Stimulated activated CD8-positive, alpha-beta memory T cell treated with anti-CD3 and anti-CD28 coated beads, Interleukin-2, amount 100 ng/mL, for 1 hour (primary cell): ENCODE results near the gene SENP1.

Source experiments
- DNase-seq, 2 donors: peaks; one replicate each; pipeline ENCODE4 v3.0.0-alpha.2; 2020; ENCODE audit warnings: low read depth in 2 of 2

The SENP1 gene

DNA sequence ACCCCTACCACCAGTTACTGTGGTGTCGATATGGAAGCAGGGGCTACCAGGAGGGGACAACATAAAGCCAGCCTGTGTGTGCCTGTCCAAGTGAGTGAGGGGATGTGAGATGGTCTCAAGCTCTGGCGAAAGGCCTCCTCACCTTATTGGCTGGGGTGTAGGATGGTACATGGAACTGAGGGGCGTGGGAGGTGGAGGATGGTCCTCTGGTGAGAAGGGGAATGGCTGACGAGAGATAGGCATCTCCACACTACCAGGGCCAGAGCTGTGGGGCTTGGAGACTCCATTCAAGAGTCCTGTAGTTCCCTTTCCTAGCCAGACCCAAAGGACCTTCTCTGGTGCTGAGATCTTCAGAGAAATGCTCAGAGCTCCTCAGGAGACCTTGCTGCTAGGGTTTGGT lies 69.1 kb downstream of the SENP1 start:
- DNase-seq, result no peak

DNA sequence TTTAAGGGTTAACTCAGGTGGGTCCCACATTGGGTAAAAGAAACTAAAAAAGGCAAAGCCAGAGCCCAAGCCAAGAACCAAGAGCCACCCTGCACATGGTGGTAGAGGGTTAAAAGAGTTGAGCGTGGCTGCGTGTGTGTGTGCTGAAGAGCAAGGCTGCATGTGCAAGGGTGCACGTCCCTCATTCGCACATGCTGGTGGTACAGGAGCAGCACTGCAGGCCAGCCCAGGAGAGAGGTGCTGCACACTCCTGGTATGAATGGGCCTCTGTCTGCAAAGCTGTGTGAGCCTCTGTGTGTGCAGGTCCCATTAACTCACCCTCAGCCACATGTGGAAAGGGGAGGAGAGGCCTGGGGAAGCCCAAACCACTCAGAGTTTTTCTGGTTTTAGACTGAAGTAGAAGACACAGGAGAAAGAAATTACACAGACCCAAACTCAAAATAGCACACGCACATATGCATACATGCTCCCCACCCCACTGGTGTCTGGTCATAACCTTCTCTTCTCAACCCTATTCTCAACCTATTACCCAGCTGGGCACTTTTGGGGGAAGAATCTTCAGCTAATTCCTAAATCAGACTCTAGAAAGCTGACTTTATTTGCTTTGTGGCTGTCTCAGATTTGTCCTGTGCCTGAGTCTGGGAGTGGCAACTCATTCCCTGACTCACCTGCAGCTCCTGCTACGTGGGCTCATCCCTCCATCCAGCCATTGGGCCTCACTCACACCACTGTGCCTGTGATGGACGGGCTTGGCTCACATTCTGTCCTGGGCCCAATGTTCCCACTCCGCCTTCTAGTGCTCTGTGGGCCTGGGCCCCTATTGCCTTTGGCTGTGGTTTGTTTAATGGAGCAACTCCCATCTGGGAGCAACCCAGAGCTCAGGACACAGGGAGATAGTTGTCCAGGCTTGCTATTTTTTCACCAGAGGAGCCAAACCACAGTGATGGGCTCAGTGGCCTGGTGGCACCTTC lies 70.8 kb downstream of the SENP1 start:
- DNase-seq, result no peak

DNA sequence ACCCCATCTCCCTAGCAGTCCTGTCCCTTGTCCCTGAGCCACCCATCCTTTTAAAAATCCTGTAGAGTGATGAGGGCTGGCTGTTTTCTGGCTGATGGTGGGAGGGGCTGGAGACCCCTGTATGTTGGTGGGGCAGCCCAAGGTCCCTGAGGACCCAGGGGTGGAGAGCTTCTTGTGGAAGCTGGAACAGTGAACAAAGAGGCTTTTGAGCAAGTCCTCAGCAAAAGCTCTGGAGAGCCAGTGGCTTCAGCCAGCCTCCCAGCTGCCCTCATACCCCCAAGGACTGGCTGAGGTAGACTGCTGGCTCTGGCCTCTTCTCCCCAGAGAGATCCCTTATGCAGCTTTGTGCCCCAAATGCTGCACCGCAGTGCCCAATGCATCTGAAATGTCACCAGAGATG lies 72.4 kb downstream of the SENP1 start:
- DNase-seq, result no peak

DNA sequence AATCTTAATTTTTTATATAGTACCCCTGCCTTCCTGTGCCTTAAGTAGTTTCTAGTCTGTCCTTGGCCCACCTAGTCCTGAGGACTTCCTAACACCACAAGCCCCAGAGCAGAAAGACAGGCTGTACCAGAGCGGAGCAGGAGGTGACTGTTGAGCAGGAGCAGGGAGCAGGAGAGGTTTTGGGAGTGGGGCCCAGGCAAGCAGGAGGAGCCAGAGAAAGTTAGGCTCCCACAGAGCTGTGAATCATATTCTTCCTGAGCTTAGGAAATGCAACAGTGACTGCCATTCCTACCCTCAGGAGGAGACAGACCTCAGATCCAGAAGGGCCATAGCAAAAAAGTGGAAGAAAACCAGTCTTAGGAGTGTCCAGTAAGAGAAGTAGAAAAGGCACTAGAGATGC lies 73.3 kb downstream of the SENP1 start:
- no peak for DNase-seq

DNA sequence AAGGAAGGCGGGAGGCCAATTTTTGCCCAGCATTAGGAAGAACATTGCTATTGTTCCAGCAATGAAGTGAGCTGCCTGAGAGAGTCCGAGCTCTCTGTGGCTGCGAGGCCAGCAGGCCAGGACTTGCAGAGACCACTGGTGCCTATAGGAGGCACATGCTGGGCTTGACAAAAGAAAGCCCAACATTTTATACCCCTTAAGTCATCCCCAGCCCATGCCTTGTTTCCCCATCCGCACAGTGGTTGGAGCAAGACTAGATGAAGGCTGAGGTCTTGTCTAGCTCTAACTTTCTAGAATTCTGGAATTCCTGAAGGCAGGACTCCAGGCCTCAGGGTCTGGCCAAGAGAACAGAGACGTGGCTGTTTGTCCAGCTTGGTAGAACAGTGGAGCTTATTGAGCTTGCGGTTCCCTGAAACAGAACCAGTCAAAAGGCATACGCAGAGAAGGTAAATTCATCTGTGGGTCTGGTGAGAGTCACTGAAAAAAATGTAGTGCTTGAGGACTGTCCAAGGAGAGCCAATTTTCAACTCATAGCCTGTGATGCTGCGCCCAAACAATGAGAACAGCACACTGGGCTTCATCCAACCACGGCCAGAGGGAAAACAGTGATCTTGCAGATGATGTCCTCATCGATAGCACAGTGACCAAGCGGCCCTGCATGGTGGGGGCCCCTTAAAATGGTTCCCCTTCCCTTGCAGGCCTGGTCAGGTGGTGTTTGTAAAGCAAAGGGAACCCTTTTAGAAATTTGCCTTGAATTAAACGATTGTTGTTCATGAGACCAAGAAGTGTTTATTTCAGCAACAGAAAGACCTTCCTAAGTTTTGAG lies 74.5 kb downstream of the SENP1 start:
- no peak for DNase-seq

DNA sequence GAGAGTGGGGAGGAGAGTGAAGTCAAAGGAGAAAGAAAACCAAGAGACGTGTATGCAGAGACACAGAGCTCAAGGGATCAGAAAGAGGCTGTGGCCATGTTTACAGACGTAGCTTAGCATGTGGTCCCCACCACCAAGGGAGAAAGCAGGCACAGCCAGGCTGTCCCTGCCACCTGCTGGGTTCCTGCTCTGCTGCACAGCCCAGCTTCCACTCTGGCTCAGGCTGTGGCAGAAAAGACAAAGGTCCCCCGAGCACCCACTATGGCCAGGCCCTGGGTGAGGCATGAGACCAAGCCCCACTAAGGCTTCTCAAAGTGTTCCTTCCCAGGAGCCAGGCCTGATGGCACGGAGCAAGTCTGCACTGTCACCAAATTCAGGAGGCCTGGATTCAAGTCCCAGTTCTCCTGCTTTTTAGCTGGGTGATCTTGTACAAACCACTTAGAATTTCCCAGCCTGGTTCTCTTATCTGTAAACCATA lies 75.7 kb downstream of the SENP1 start:
- DNase-seq, result no peak

DNA sequence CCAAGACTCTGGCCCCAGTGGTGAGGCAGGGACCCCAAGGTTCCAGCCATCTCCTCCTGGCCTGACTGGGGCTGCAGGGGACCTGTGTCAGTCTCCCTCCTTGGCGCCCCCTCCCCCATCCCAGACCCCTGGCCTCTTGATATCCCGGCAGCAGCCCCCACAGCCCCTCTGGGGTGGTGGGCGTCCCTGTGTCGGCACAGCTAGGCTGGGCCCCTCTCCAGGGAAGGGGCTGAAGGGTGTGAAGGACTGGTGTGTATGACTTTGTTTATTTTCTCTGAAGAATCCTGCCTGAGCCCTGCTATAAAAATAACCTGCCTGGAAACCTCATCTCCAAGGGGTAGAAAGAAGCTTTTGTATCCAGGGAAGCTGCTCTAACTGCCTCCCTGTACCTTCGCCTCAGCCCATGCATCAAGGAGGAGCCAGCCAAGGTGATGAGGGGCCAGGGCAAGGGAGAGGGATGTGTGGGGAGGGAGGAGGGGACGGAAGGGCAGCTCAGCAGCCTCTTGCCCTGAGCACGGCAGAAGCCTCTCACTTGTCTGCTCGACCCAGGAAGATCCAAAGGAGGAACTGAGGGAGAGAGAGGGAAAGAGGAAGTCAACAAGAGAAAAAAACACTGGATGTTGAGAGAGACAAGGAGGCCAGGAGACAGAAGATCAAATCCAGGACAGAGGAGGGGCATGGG lies 76.2 kb downstream of the SENP1 start:
- DNase-seq, result no peak

DNA sequence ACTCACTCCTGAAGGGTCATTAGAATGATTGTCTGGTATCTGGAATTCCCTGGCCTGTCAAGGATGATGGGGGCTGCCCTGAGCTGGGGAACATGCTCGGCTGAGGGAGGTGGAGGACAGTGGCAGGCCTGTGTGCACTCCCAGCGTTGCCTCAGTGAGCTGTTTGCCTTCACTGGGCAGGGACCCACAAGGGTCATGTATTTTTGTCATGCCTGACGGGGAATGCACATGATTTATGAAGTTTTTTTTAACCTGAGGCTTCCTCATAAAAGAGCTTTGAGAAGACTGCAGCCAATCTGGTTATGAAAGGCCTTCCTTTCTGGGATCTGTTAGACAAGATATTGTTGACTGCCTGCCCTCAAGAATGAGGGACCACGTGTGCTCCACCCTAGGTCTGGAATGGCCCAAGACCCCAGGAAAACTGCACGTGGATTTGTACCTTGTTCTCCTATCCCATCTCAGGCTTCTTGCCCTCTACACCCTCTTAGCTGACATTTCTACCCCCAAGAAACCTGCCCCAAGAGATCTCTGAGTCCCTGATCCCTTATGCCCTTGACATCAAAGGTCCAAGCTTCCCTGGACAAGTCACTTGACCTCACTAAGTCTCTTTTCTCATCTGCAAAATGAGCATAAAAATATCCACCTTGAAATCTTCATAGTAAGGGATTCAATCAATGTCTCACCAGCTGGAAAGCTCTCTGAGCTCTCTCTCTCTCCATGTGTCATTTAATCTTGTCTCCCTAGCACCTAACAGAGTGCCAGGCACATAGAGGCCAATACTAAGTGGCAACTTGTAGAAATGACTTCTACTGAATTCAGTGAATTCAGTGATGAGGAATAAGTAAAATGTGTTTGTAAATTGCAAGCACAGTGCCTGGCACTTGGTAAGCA lies 77.1 kb downstream of the SENP1 start:
- no peak for DNase-seq

- no peak for DNase-seq
Observed at GRCh38 chr12:48027183-48028002, 78.5 kb downstream of the SENP1 start.

DNA sequence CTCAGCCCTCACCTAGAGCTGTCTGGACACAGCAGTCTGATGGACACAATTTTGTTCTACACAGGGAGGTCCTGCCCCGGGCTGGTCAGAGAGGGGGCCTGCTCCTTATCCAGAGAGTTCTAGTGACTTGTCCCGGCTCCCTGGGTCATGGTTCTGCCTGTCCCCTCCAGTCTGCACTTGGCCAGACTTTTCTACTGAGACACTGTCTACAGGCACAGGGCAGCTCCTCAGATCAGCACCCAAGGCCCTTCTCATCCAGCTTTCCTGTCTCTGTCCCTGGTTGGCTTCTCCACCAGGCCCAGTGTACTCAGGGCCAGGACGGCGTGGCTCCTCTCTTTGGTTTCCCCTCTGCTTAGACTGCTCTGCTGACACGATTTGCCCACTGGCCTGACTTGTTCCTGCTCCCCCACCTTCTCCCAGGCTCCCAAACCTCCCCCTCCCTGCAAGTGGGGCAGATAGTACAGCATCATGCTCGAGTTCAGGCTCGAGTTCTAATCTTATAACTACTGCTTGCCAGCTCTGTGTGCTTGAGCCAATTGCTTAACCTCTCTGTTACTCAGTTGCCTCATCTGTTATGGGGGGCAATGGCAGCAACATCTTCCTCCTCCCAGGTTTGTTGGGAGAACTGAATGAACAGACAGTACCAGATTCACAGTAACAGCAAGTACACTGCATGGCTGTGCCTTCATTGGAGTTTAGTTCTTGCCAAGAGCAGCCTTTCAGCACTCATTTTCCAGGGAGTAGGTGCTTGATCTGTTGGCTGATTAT lies 79.6 kb downstream of the SENP1 start:
- no peak for DNase-seq

DNA sequence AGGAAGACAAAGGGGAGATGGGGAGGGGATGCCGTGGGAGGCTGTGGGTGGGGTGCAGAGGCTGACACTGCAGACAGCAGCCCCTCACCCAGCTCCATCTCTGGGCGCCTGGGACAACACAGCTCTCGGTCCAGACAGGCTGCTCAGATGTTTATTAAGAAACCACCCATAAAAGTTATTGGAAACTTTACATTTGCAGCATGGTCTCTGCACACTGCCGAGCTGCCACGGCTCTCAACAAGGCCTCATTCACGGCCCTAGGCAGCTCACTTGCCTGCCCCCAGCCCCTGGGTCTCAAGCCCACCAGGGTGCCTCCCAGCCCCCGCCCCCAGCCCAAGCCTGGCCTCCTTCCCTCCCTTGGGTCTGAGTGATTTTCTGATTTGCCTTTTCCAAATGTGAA lies 80.6 kb downstream of the SENP1 start:
- DNase-seq, result no peak

GRCh38 chr12:48024735-48025134 lies 81.1 kb downstream of the SENP1 start:
- no peak for DNase-seq

GRCh38 chr12:48023386-48023785 lies 82.5 kb downstream of the SENP1 start:
- no peak for DNase-seq

DNA sequence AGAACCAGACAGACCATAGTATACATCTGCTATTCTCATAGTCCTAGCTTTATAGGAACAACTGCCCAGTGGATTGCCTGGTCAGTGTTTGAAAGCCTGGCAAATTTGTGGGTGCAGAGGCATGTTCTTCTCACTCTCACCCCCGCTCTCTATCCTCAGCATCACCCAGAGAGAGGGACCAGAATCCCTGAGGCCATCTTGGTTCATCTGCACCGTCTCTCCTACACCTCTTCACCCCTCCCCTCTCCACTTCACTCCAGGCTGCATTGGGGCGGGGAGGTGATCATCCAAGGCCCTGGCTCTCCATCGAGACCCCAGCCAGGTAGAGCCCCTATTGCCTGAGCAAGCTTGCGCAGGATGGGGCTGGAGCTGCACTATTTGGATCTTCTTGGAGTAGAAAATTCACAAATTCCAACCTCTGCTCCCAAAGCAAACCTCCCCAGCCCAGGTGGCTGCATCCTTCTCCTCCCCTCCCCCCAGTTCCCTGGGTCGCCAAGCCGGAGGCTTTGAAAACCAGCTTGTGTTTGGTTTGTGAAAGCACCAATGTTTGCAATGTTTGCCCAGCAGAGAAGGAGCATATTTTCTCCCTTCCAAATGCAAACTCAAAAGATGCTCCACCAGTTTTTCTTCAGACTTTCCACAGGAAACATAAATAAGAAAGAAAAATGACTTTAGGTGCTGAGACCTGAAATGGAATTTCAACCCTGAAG lies 83.0 kb downstream of the SENP1 start:
- no peak for DNase-seq

DNA sequence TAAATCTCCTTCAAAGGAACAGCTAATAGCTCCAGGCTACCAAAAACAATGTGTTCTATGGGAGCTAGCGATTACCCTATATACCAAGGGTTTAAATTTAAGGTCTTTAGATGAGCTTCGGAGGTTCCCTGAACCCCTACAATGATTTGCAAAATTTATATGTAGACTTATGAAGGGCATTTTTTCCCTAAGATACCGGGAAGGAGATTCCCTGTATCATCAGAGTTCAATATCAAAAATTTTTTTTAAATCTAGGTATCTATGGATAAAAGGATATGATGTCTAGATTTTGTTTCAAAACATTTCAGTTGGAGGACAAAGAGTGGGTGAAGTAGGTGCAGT lies 83.7 kb downstream of the SENP1 start:
- no peak for DNase-seq

GRCh38 chr12:48021485-48022179 lies 84.2 kb downstream of the SENP1 start:
- no peak for DNase-seq

DNA sequence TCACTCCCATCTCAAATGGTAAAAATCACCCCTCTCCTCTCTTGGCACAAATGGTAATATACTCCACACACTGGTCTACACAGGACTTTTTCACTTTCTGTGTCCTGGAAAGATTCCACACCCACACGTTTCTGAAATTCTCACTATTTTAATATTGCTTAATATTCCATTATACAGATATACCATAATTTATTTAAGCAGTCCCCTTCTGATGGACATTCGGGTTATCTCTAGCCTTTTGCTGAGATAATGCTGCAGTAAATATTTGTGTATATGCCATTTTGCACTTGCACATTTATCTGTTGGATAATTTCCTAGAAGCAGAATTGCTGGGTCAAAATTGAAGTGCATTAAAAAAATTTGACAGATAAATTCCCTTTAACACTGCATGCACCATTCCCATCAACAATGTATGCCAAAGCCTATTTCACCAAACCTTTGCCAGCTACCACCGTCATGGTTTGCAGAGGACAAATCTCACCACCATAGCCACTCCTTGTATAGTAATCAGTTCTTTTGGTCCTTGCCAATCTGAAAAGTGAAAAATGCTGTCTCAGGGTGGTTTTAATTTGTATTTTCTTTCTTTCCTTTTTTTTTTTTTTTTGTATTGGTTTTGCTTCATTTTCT lies 86.1 kb downstream of the SENP1 start:
- no peak for DNase-seq

- no peak for DNase-seq
Observed at GRCh38 chr12:48018618-48018995, 87.3 kb downstream of the SENP1 start.
